Measurements from ENCODE around the gene HPS4. TPM values are rescaled to one million over a fixed set of nuclear protein-coding genes. Genes with fewer than 3 reads are reported as not detected.

HPS4 gene
- total RNA-seq, 2 experiments from 2014 or later = 41.7 to 44.3 TPM

DNA sequence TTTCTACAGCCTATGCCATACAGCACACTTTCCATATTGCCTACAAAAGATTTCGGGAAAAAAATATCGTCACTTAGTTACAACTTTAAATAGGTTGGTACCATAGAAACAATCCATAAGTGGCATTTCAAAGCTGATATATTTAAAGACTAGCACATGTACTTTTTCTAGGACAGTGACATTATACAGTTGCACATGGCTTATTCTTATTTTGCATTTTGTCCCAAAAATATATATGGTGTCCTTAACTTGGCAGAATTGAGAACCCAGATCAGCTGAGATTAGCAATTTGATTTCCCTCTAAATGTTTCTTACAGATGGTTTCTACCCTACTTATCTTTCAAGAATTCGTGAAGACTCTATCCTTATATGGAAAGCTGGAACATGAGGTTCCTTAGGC, 32.3 kb upstream of the HPS4 start:
- H3K36me3 Mint-ChIP-seq = no peaks in the 10 kb centered on the region
- H3K27ac Mint-ChIP-seq = no peak overlapping the region
- intact Hi-C loops (cut with micrococcal nuclease) = no loop called here
- POLR2A ChIA-PET = interaction anchor here (0.6 kb wide), 1 partner anchor 109 kb away, joined by 3 read pairs; no protein-coding TSS in a partner anchor
- no peak for DNase-seq
- peaks cover 31% of the 10 kb centered on the region for H3K4me1 Mint-ChIP-seq (ENCODE audit: low read depth)
- CTCF ChIA-PET = interaction anchor here (0.5 to 1.3 kb wide), 2 partner anchors 54 to 121 kb away, joined by 3 read pairs; no protein-coding TSS in a partner anchor
- H3K9me3 Mint-ChIP-seq = no peaks in the 10 kb centered on the region
- no peak overlapping the region for H3K4me3 Mint-ChIP-seq
- no peaks in the 10 kb centered on the region for H3K27me3 Mint-ChIP-seq

- CTCF ChIA-PET = interaction anchor here (1.3 to 1.4 kb wide), 2 partner anchors 12 to 53 kb away, joined by 3 to 5 read pairs; no protein-coding TSS in a partner anchor
- no peak for DNase-seq
- Mint-ChIP-seq H3K27ac (no peak overlapping the region), H3K9me3 (no peaks in the 10 kb centered on the region), H3K27me3 (no peaks in the 10 kb centered on the region), H3K4me1 (ENCODE audit: low read depth) (peaks cover 37% of the 10 kb centered on the region), H3K4me3 (no peak overlapping the region), H3K36me3 (peaks cover 4% of the 10 kb centered on the region)
- intact Hi-C loops (cut with micrococcal nuclease) = no loop called here
- POLR2A ChIA-PET = no interaction called here
These were observed 31.0 kb upstream of the HPS4 start for GRCh38 chr22:26514419-26515161.

DNA sequence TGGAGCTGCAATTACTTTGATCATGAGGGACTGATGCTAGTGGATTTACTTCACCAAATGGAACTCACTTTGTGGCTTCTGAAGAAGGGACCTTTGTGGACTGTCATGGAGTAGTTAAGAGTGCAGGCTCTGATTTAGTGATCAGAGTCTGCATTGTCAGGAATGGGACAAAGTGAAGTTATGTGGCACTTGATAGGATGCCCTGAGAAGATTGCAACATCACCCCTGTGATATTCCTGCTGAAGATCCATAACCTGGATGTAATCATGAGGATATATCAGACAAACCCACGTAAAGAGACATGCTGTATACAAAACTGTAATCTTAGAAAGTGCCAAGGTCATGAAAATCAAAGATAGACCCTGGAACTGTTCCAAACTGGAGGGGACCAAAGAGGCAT, 30.3 kb upstream of the HPS4 start:
- Mint-ChIP-seq H3K27me3 (no peaks in the 10 kb centered on the region), H3K9me3 (no peaks in the 10 kb centered on the region), H3K4me3 (peak overlapping the region; percentile 98), H3K4me1 (ENCODE audit: low read depth) (peaks cover 37% of the 10 kb centered on the region), H3K36me3 (peaks cover 10% of the 10 kb centered on the region), H3K27ac (no peak overlapping the region)
- intact Hi-C loops (cut with micrococcal nuclease) = no loop called here
- ChIA-PET CTCF (interaction anchor here (1.2 to 1.5 kb wide), 3 partner anchors 11 to 35 kb away, joined by 3 to 5 read pairs (median 5); partner anchors contain the start of genes HPS4 and SRRD), POLR2A (no interaction called here)
- DNase-seq = no peak

GRCh38 chr22:26512149-26512793, 28.7 kb upstream of the HPS4 start, which contains the start of gene TFIP11:
TFIP11 (minus strand) TSS chr22:26512473; CDS start chr22:26510272, 2,201 bp downstream.
- H3K4me1 Mint-ChIP-seq (ENCODE audit: low read depth) = peaks cover 37% of the 10 kb centered on the region
- H3K27me3 Mint-ChIP-seq = no peaks in the 10 kb centered on the region
- peak; percentile 95 for DNase-seq
- no peaks in the 10 kb centered on the region for H3K9me3 Mint-ChIP-seq
- H3K36me3 Mint-ChIP-seq = peaks cover 10% of the 10 kb centered on the region
- peak within 1 kb of the TSS; percentile 88 for H3K27ac Mint-ChIP-seq
- CTCF ChIA-PET = interaction anchor here (0.7 to 2.0 kb wide), 10 partner anchors 9 to 167 kb away, joined by 3 to 10 read pairs (median 4); partner anchors contain the start of genes HPS4 and SRRD
- H3K4me3 Mint-ChIP-seq = peak within 1 kb of the TSS; percentile 98
- POLR2A ChIA-PET = interaction anchor here (0.6 to 1.1 kb wide), 3 partner anchors 21 to 135 kb away, joined by 3 to 4 read pairs (median 4); partner anchors contain the start of genes HPS4 and SRRD
- intact Hi-C loops (cut with micrococcal nuclease) = loop anchor here (1.0 kb wide), 2 partner anchors 29 to 81 kb away; partner anchors contain the start of genes HPS4 and SRRD

DNA sequence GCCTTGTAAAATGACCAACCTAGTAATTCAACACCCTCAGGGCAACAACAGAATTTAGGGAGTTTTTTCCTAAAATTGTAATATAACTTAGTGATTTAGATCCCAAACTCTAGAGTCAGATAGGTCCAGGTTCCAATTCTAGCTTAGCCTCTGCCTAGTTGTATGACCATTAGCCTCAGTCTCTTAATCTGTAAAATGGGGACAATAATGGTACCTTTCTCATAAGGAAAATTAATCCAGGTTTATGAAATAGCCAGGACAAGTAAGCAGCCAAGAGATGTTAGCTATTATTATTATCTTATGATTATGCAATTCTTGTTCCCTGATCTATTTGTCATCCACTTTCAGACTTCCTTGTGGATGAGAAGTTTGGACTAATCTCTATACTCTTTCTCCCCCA, 24.6 kb upstream of the HPS4 start:
- intact Hi-C loops (cut with micrococcal nuclease) = no loop called here
- Mint-ChIP-seq H3K36me3 (peaks cover 37% of the 10 kb centered on the region), H3K27ac (no peak overlapping the region), H3K4me1 (ENCODE audit: low read depth) (peaks cover 37% of the 10 kb centered on the region), H3K9me3 (no peaks in the 10 kb centered on the region), H3K27me3 (no peaks in the 10 kb centered on the region), H3K4me3 (no peak overlapping the region)
- no peak for DNase-seq
- ChIA-PET CTCF (no interaction called here), POLR2A (no interaction called here)

GRCh38 chr22:26503758-26504157, 20.2 kb upstream of the HPS4 start:
- no peak for DNase-seq
- ChIA-PET CTCF (interaction anchor here (0.7 to 6.3 kb wide), 15 partner anchors 9 to 167 kb away, joined by 3 to 46 read pairs (median 5); partner anchors contain the start of genes HPS4, SRRD and TFIP11), POLR2A (interaction anchor here (0.8 to 1.2 kb wide), 3 partner anchors 20 to 169 kb away, joined by 3 to 5 read pairs (median 3); partner anchors contain the start of genes HPS4 and SRRD)
- Mint-ChIP-seq H3K27me3 (no peaks in the 10 kb centered on the region), H3K36me3 (peaks cover 55% of the 10 kb centered on the region), H3K4me3 (no peak overlapping the region), H3K9me3 (no peaks in the 10 kb centered on the region), H3K4me1 (ENCODE audit: low read depth) (peaks cover 20% of the 10 kb centered on the region), H3K27ac (peak overlapping the region; percentile 87)
- intact Hi-C loops (cut with micrococcal nuclease) = loop anchor here (5.0 kb wide), 2 partner anchors 89 to 169 kb away; partner anchors contain the start of gene TPST2

GRCh38 chr22:26502688-26503561, 19.3 kb upstream of the HPS4 start:
- H3K27me3 Mint-ChIP-seq = no peaks in the 10 kb centered on the region
- ChIA-PET POLR2A (interaction anchor here (1.0 to 1.2 kb wide), 2 partner anchors 20 to 169 kb away, joined by 3 to 5 read pairs; partner anchors contain the start of genes HPS4 and SRRD), CTCF (interaction anchor here (0.7 to 6.3 kb wide), 23 partner anchors 8 to 170 kb away, joined by 3 to 46 read pairs (median 4); partner anchors contain the start of genes HPS4, SRRD and TFIP11)
- H3K4me3 Mint-ChIP-seq = no peak overlapping the region
- intact Hi-C loops (cut with micrococcal nuclease) = loop anchor here (5.0 kb wide), 2 partner anchors 89 to 169 kb away; partner anchors contain the start of gene TPST2
- no peaks in the 10 kb centered on the region for H3K9me3 Mint-ChIP-seq
- peaks cover 20% of the 10 kb centered on the region for H3K4me1 Mint-ChIP-seq (ENCODE audit: low read depth)
- H3K27ac Mint-ChIP-seq = peak overlapping the region; percentile 87
- peaks cover 58% of the 10 kb centered on the region for H3K36me3 Mint-ChIP-seq
- peak; percentile 75 for DNase-seq

DNA sequence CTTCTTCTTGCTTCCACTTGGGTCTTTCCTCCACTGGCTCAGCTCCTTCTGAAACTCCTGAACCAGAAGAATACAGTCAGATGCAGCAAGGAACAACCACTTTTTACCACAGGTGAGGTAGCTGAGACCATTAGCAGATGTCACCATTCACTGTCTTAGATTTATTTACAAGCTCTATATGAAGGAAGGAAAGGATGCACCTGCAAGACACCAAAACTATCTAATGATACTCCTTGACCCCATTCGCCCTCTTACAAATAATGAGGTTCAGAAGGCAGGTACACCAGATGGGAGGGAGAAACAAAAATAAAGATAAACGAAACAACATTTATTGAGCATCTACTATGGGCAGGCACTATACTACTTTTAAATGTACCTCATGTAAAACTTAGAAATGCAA, 18.4 kb upstream of the HPS4 start:
- H3K36me3 Mint-ChIP-seq = peaks cover 59% of the 10 kb centered on the region
- H3K4me3 Mint-ChIP-seq = no peak overlapping the region
- peak overlapping the region; percentile 21 for H3K27ac Mint-ChIP-seq
- intact Hi-C loops (cut with micrococcal nuclease) = loop anchor here (5.0 kb wide), 2 partner anchors 90 to 170 kb away; partner anchors contain the start of gene TPST2
- CTCF ChIA-PET = interaction anchor here (1.1 to 6.3 kb wide), 11 partner anchors 10 to 171 kb away, joined by 3 to 46 read pairs (median 5); partner anchors contain the start of genes HPS4, SRRD and TFIP11
- no peak for DNase-seq
- POLR2A ChIA-PET = no interaction called here
- no peaks in the 10 kb centered on the region for H3K27me3 Mint-ChIP-seq
- no peaks in the 10 kb centered on the region for H3K9me3 Mint-ChIP-seq
- peaks cover 20% of the 10 kb centered on the region for H3K4me1 Mint-ChIP-seq (ENCODE audit: low read depth)

GRCh38 chr22:26499188-26499703, 15.7 kb upstream of the HPS4 start:
- no peaks in the 10 kb centered on the region for H3K27me3 Mint-ChIP-seq
- POLR2A ChIA-PET = interaction anchor here (0.6 to 0.9 kb wide), 2 partner anchors 144 to 229 kb away, joined by 3 to 4 read pairs; no protein-coding TSS in a partner anchor
- no peak for DNase-seq
- H3K4me1 Mint-ChIP-seq (ENCODE audit: low read depth) = peaks cover 19% of the 10 kb centered on the region
- H3K4me3 Mint-ChIP-seq = no peak overlapping the region
- intact Hi-C loops (cut with micrococcal nuclease) = no loop called here
- no peak overlapping the region for H3K27ac Mint-ChIP-seq
- peaks cover 57% of the 10 kb centered on the region for H3K36me3 Mint-ChIP-seq
- CTCF ChIA-PET = interaction anchor here (6.3 kb wide), 1 partner anchor 166 kb away, joined by 46 read pairs; no protein-coding TSS in a partner anchor
- H3K9me3 Mint-ChIP-seq = no peaks in the 10 kb centered on the region

- Mint-ChIP-seq H3K4me1 (ENCODE audit: low read depth) (no peaks in the 10 kb centered on the region), H3K27me3 (no peaks in the 10 kb centered on the region), H3K9me3 (no peaks in the 10 kb centered on the region), H3K36me3 (peaks cover 52% of the 10 kb centered on the region), H3K4me3 (no peak overlapping the region), H3K27ac (no peak overlapping the region)
- POLR2A ChIA-PET = no interaction called here
- DNase-seq = no peak
- CTCF ChIA-PET = no interaction called here
- intact Hi-C loops (cut with micrococcal nuclease) = no loop called here
These were observed 12.9 kb upstream of the HPS4 start for GRCh38 chr22:26496456-26496855.

- no peak for DNase-seq
- POLR2A ChIA-PET = interaction anchor here (2.5 kb wide), 1 partner anchor 11 kb away, joined by 9 read pairs; the partner anchor contains the start of genes HPS4 and SRRD
- CTCF ChIA-PET = interaction anchor here (0.6 to 1.1 kb wide), 3 partner anchors 9 to 18 kb away, joined by 3 read pairs; no protein-coding TSS in a partner anchor
- Mint-ChIP-seq H3K36me3 (peaks cover 46% of the 10 kb centered on the region), H3K27me3 (no peaks in the 10 kb centered on the region), H3K4me3 (no peak overlapping the region), H3K9me3 (no peaks in the 10 kb centered on the region), H3K27ac (peak overlapping the region; percentile 33), H3K4me1 (ENCODE audit: low read depth) (no peaks in the 10 kb centered on the region)
- intact Hi-C loops (cut with micrococcal nuclease) = no loop called here
These were observed 10.9 kb upstream of the HPS4 start for GRCh38 chr22:26494506-26494905.
